Fibroblast of lung (primary cell): ENCODE data around the gene MCTP2. TPM values are rescaled to one million over a fixed set of nuclear protein-coding genes. Genes with fewer than 3 reads are reported as not detected.

Experiments
- DNase-seq, 2 donors: peaks; one replicate each; pipeline versions ENCODE4 v3.0.0 to v3.0.0-alpha.2; 2010; ENCODE audit warnings: low read depth in 2 of 2
- H2AFZ ChIP-seq: 2 replicates; pipeline ENCODE4 v1.5.1; 2012; ENCODE audit warnings: low read length, control low read depth, inconsistent platforms
- H3K27ac ChIP-seq: 2 replicates; pipeline ENCODE4 v1.5.1; 2011; ENCODE audit warnings: low read length, control low read depth; ENCODE audit not compliant: insufficient read depth
- H3K27me3 ChIP-seq: 2 replicates; pipeline ENCODE4 v1.5.1; 2011; ENCODE audit warnings: mild to moderate bottlenecking, low read length; ENCODE audit not compliant: control insufficient read depth, insufficient read depth
- H3K36me3 ChIP-seq: 2 replicates; pipeline ENCODE4 v1.5.1; 2011; ENCODE audit warnings: low read length; ENCODE audit not compliant: control insufficient read depth, insufficient read depth
- H3K4me1 ChIP-seq: 2 replicates; pipeline ENCODE4 v1.5.1; 2011; ENCODE audit warnings: low read length; ENCODE audit not compliant: control insufficient read depth, insufficient read depth; ENCODE audit errors: extremely low read depth
- H3K4me2 ChIP-seq: 2 replicates; pipeline ENCODE4 v1.5.1; 2011; ENCODE audit warnings: low read length, control low read depth; ENCODE audit not compliant: insufficient read depth; ENCODE audit errors: extremely low read depth
- H3K4me3 ChIP-seq, 4 experiments: fragments of 200-600 bp in 1 of 4; sonication (generic) in 1 of 4; replicated peaks in 1 of 4; 2 replicates each; pipeline ENCODE4 v1.5.1; 2011 to 2016; ENCODE audit warnings: low read length in 4 of 4, low read depth in 3 of 4, mild to moderate bottlenecking in 3 of 4, control low read depth in 2 of 4, inconsistent platforms in 1 of 4, mixed read lengths in 1 of 4; ENCODE audit not compliant: insufficient read depth in 1 of 4; ENCODE audit errors: control extremely low read depth in 1 of 4
- H3K79me2 ChIP-seq: 2 replicates; pipeline ENCODE4 v1.5.1; 2012; ENCODE audit warnings: mild to moderate bottlenecking, low read length, inconsistent platforms; ENCODE audit not compliant: control insufficient read depth, insufficient read depth
- H3K9ac ChIP-seq: 2 replicates; pipeline ENCODE4 v1.5.1; 2011; ENCODE audit warnings: mild to moderate bottlenecking, low read length, control low read depth; ENCODE audit not compliant: insufficient read depth
- H3K9me3 ChIP-seq: 2 replicates; pipeline ENCODE4 v1.5.1; 2012; ENCODE audit warnings: low read depth, low read length; ENCODE audit not compliant: control insufficient read depth, insufficient read depth
- H4K20me1 ChIP-seq: 2 replicates; pipeline ENCODE4 v1.5.1; 2011; ENCODE audit warnings: low read length; ENCODE audit not compliant: control insufficient read depth, insufficient read depth; ENCODE audit errors: extremely low read depth
- EZH2 ChIP-seq: IDR thresholded peaks from 2 replicates; pipeline ENCODE4 v1.5.1; 2012; ENCODE audit warnings: low read length, control low read depth, mild to moderate bottlenecking; ENCODE audit errors: missing control alignments
- polyA plus RNA-seq, 2 donors: library from polyadenylated mRNA; depleted of rRNA in 1 of 2; stranded (reverse) in 1 of 2; unstranded in 1 of 2; fragments of >200 nt; gene quantifications; 2 replicates each; pipeline ENCODE4 v1.2.1, GENCODE V29; 2011 to 2012; ENCODE audit warnings: missing spikeins in 1 of 2
- total RNA-seq: library from RNA; depleted of rRNA; stranded (reverse); fragments of >200 nt; gene quantifications from 2 replicates; pipeline ENCODE4 v1.2.1, GENCODE V29; 2014
- TF ChIP-seq, protein P1 (sequence below), 2 donors: IDR thresholded peaks in 1 of 2; conservative IDR thresholded peaks in 1 of 2; 1 replicate in 1 of 2; 2 replicates in 1 of 2; pipeline ENCODE4 v1.5.1; 2011 to 2012; ENCODE audit warnings: low read length in 2 of 2, control low read depth in 1 of 2, inconsistent platforms in 1 of 2, low read depth in 1 of 2, mild to moderate bottlenecking in 1 of 2

Gene MCTP2
- total and polyA plus RNA-seq, 2 donors (not counting 1 experiment from before 2014, with no cell fraction given), result 3.6 to 14.5 TPM

GRCh38 chr15:94233441-94233840 lies 2.1 kb downstream of the MCTP2 start:
- DNase-seq, result no peak
- Histone ChIP-seq H3K9ac (no peak overlapping the region), H3K27me3 (no peaks in the 10 kb centered on the region), H3K79me2 (no peaks in the 10 kb centered on the region), H4K20me1 (no peaks in the 10 kb centered on the region), H3K27ac (no peak overlapping the region), H2AFZ (no peak overlapping the region), H3K36me3 (no peaks in the 10 kb centered on the region), H3K4me2 (no peak overlapping the region), H3K4me3 (no peak overlapping the region), H3K9me3 (no peaks in the 10 kb centered on the region), H3K4me1 (no peaks in the 10 kb centered on the region)
- TF ChIP-seq EZH2, result no peak
- TF ChIP-seq, protein P1, sequence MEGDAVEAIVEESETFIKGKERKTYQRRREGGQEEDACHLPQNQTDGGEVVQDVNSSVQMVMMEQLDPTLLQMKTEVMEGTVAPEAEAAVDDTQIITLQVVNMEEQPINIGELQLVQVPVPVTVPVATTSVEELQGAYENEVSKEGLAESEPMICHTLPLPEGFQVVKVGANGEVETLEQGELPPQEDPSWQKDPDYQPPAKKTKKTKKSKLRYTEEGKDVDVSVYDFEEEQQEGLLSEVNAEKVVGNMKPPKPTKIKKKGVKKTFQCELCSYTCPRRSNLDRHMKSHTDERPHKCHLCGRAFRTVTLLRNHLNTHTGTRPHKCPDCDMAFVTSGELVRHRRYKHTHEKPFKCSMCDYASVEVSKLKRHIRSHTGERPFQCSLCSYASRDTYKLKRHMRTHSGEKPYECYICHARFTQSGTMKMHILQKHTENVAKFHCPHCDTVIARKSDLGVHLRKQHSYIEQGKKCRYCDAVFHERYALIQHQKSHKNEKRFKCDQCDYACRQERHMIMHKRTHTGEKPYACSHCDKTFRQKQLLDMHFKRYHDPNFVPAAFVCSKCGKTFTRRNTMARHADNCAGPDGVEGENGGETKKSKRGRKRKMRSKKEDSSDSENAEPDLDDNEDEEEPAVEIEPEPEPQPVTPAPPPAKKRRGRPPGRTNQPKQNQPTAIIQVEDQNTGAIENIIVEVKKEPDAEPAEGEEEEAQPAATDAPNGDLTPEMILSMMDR (conservative IDR thresholded peaks at IDR 0.05 in 1 of 2, IDR thresholded peaks at IDR 0.05 in 1 of 2; ENCODE audit: low read depth in 1 of 2, low read length in 2 of 2), result no peak

GRCh38 chr15:94234300-94234699 lies 2.9 kb downstream of the MCTP2 start:
- no peak overlapping the region for H2AFZ ChIP-seq
- peak in 1 of 2 donors; percentile 14 for DNase-seq
- no peak overlapping the region for H3K9ac ChIP-seq
- no peak overlapping the region for H3K4me2 ChIP-seq
- TF ChIP-seq, protein P1 (conservative IDR thresholded peaks at IDR 0.05 in 1 of 2, IDR thresholded peaks at IDR 0.05 in 1 of 2; ENCODE audit: low read depth in 1 of 2, low read length in 2 of 2), result no peak
- no peak for TF ChIP-seq EZH2
- H3K4me3 ChIP-seq, result no peak overlapping the region
- H3K27ac ChIP-seq, result no peak overlapping the region
- no peaks in the 10 kb centered on the region for H3K4me1 ChIP-seq
- H3K36me3 ChIP-seq, result no peaks in the 10 kb centered on the region
- no peaks in the 10 kb centered on the region for H3K9me3 ChIP-seq
- no peaks in the 10 kb centered on the region for H4K20me1 ChIP-seq
- H3K27me3 ChIP-seq, result no peaks in the 10 kb centered on the region
- H3K79me2 ChIP-seq, result no peaks in the 10 kb centered on the region

DNA sequence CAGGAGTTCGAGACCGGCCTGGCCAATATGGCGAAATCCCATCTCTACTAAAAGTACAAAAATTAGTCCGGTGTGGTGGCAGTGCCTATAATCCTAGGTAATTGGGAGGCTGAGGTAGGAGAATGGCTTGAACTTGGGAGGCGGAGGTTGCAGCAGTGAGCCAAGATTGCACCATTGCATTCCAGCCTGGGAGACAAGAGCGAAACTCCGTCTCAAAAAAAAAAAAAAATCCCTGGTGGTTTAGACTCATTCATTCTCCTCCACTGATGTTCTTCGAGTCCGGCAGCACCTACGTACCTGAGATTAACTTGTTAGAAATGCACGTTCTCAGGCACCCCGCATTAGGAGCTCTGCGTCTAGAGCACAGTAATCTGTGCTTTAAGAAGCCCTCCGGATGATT lies 3.7 kb downstream of the MCTP2 start:
- Histone ChIP-seq H3K79me2 (no peaks in the 10 kb centered on the region), H3K9me3 (no peaks in the 10 kb centered on the region), H3K27me3 (no peaks in the 10 kb centered on the region), H3K4me3 (no peak overlapping the region), H3K4me2 (no peak overlapping the region), H3K9ac (no peak overlapping the region), H3K4me1 (no peaks in the 10 kb centered on the region), H3K36me3 (no peaks in the 10 kb centered on the region), H4K20me1 (no peaks in the 10 kb centered on the region), H3K27ac (no peak overlapping the region), H2AFZ (no peak overlapping the region)
- TF ChIP-seq, protein P1 (conservative IDR thresholded peaks at IDR 0.05 in 1 of 2, IDR thresholded peaks at IDR 0.05 in 1 of 2; ENCODE audit: low read depth in 1 of 2, low read length in 2 of 2), result no peak
- no peak for TF ChIP-seq EZH2
- no peak for DNase-seq
